Measurements from ENCODE around the gene DDIAS. TPM values are rescaled to one million over a fixed set of nuclear protein-coding genes. Genes with fewer than 3 reads are reported as not detected.

DDIAS gene
- total and polyA plus RNA-seq, 3 experiments from 2014 or later = 1.6 to 27.8 (median 23.8) TPM

Other genes starting within 250 kb of the DDIAS start
- gene FAM181B, start 167.9 kb upstream of the DDIAS start, total RNA-seq = not detected
- gene FAM181B, start 167.9 kb upstream of the DDIAS start, polyA plus RNA-seq = not detected
- gene PRCP, start 1.3 kb upstream of the DDIAS start, total RNA-seq = 10 to 100 TPM; 26.5 to 27.1 TPM
- gene PRCP, start 1.3 kb upstream of the DDIAS start, polyA plus RNA-seq = 37.1 TPM
- 10 to 100 TPM; 15.7 to 17.1 TPM for gene RAB30, start 170.2 kb downstream of the DDIAS start, total RNA-seq
- 5.1 TPM for gene RAB30, start 170.2 kb downstream of the DDIAS start, polyA plus RNA-seq